C4-2B (cell line): ENCODE data around the gene DUOX1.
A peak's percentile ranks its signal among the peaks of the same experiment; 100 is the strongest.

ENCODE experiments used
- H3K27ac ChIP-seq: fragments of 450-650 bp; 2 replicates; pipeline ENCODE4 v1.5.1; 2017
- CTCF ChIP-seq: fragments of 450-650 bp; conservative IDR thresholded peaks from 2 replicates; pipeline ENCODE4 v1.5.1; 2017; ENCODE audit warnings: mild to moderate bottlenecking
- ZFX ChIP-seq: fragments of 450-650 bp; IDR thresholded peaks from 2 replicates; pipeline ENCODE4 v1.6.1; 2017

DUOX1 gene

GRCh38 chr15:45129651-45130129 lies at the start of gene DUOX1, which contains the start of gene DUOXA1:
Gene DUOX1 (plus strand): TSS chr15:45129994. CDS start chr15:45131967, 1,973 bp downstream.
Gene DUOXA1 (minus strand): TSS chr15:45129879. CDS start chr15:45123014, 6,865 bp downstream.
- no peak within 1 kb of the TSS for H3K27ac ChIP-seq
- TF ChIP-seq CTCF (no peak), ZFX (no peak)

GRCh38 chr15:45080593-45080992 lies 49.2 kb upstream of the DUOX1 start:
- H3K27ac ChIP-seq, result peak overlapping the region; percentile 8; the same call in 1 of the 2 replicates

- H3K27ac ChIP-seq, result peak overlapping the region; percentile 86
Measured at GRCh38 chr15:45082412-45082811, 47.4 kb upstream of the DUOX1 start.

GRCh38 chr15:45083223-45083622 lies 46.6 kb upstream of the DUOX1 start:
- H3K27ac ChIP-seq, result peak overlapping the region; percentile 86
- TF ChIP-seq CTCF, result no peak
- no peak for TF ChIP-seq ZFX

- peak overlapping the region; percentile 86 for H3K27ac ChIP-seq
- no peak for TF ChIP-seq ZFX
- no peak for TF ChIP-seq CTCF
Measured at GRCh38 chr15:45084163-45084562, 45.6 kb upstream of the DUOX1 start.

GRCh38 chr15:45087513-45087912 lies 42.3 kb upstream of the DUOX1 start:
- TF ChIP-seq CTCF (no peak), ZFX (no peak)
- no peak overlapping the region for H3K27ac ChIP-seq

- TF ChIP-seq ZFX, result no peak
- no peak for TF ChIP-seq CTCF
- H3K27ac ChIP-seq, result no peak overlapping the region
Measured at GRCh38 chr15:45088801-45089711, 40.7 kb upstream of the DUOX1 start.

GRCh38 chr15:45089712-45090373 lies 40.0 kb upstream of the DUOX1 start:
- no peak overlapping the region for H3K27ac ChIP-seq
- TF ChIP-seq ZFX (no peak), CTCF (no peak)
